ENCODE data around the gene UPF1.

UPF1 gene

DNA sequence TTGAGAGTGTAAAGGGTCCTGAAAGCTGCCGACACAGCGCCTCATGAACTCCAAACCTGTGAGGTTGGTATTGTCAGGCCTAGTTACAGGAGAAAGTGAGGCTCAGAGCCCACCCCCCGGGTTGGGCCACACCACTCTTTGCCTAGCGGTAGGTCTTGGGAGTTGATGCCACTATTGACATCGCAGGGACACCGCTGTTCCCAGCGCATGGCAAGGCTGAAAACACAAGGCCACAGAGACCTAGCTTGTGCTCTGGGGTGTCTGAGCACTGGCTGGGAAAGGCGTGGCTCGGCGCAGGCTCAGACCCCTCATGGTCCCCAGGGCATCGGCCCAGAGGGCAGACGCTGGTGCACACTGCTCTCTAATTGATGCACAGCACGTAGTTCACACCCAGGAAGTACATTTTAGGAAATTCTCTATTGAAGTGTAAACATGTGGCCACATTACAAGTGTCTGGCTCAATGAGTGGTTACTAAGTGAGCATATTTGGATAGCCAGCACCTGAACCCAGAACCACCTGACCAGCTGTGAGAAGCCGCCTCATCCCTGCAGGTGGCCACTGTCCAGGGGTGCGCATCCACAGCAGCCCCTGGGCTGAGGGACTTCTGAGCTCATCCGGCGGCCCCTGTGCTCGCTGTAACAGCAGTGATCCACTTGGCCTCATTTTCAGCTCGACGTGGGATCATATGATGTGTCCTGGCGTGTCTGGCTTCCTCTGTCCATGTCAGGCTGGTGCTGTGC lies 27.3 kb downstream of the UPF1 start:
- DNase-seq: no peak

- DNase-seq: no peak
Measured at GRCh38 chr19:18859676-18860301, 28.0 kb downstream of the UPF1 start.

DNA sequence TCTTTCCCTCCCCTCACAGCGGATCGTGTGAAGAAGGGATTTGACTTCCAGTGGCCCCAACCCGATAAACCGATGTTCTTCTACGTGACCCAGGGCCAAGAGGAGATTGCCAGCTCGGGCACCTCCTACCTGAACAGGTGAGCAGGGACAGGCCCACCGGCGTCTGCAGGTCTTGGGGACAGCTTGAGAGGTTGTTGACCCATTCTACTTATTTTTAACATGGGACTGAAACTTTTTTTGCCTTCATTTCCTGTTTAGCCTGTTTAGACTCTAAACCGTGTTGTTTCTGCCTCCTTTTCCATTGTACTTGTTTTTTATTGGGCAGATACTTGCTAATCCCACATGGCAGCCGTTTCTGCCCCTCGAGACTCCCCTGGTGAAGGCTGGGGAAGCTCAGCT lies 28.5 kb downstream of the UPF1 start:
- DNase-seq: no peak

GRCh38 chr19:18860725-18861124 lies 29.0 kb downstream of the UPF1 start:
- no peak for DNase-seq

DNA sequence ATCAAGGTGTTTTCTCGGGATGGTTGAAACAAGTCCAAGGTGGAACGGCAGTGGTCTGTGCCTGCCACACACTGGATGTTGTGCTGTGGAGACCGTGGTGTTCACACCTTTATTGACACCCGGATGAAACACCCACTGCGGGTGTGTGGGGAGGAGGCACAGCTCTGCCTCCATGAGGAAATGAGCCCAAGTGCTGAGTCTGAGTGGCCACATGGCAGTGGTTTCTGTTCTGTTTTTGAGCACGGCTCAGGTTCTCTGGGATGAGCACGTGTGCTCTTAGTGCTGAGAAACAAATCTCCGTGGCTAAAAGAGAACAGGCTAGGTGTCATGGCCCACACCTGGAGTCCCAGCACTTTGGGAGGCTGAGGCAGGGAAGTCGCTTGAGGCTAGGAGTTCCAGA lies 29.5 kb downstream of the UPF1 start:
- no peak for DNase-seq

DNA sequence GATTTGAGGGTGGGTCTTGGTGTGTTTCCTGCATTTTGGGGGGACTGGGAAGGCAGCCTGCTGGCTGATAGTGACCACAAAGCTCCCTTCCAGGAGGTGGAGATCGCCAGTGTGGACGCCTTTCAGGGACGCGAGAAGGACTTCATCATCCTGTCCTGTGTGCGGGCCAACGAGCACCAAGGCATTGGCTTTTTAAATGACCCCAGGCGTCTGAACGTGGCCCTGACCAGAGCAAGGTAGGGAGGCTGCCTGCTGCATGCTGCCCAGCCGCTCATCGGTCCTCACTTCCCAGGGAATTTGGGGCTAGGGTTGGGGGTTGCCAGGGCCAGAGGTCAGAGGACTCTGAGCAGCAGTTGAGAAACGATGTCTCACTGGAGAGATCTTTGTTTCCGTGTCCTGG lies 30.2 kb downstream of the UPF1 start:
- no peak for DNase-seq

GRCh38 chr19:18862976-18863842 lies 31.4 kb downstream of the UPF1 start:
- DNase-seq: no peak

GRCh38 chr19:18863843-18864362 lies 32.1 kb downstream of the UPF1 start:
- no peak for DNase-seq

GRCh38 chr19:18865106-18865972 lies 33.6 kb downstream of the UPF1 start:
- DNase-seq: no peak

DNA sequence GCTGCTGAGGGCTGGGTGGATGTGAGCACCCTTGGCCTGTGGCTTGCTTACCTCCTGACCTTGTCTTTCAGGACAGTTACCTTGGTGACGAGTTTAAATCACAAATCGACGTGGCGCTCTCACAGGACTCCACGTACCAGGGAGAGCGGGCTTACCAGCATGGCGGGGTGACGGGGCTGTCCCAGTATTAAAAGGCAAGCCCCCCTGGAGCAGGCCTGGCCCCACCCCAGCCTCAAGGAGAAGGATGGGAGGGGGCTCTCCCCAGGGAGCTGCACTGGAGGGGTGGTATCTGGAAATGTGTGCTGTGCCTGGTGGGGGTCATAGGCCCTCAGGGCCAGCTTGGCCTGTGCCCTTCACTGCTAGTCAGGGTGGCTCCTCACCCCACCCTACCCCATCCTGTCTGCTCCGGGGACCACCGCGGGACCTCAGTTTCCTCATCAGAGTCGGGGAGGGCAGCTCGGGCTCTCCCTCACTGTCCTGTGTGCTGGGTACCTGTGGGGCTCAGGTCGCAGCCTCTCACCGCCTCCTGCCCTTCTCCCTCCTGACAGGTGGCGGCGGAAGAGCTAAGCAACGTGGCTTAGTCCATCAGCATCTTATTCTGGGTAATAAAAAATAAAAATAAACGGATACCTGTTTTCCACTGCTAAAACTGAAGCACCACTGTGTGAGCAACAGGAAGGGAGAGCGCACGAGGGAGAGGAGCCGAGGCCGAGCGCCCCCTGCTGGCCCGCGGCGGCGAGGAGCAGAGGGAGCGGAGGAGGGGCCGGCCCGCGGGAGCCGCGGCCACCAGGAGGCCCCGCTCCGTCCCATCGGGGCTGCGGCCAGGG lies 34.4 kb downstream of the UPF1 start:
- DNase-seq: peak; percentile 38

- no peak for DNase-seq
Measured at GRCh38 chr19:18866800-18867123, 35.0 kb downstream of the UPF1 start.

DNA sequence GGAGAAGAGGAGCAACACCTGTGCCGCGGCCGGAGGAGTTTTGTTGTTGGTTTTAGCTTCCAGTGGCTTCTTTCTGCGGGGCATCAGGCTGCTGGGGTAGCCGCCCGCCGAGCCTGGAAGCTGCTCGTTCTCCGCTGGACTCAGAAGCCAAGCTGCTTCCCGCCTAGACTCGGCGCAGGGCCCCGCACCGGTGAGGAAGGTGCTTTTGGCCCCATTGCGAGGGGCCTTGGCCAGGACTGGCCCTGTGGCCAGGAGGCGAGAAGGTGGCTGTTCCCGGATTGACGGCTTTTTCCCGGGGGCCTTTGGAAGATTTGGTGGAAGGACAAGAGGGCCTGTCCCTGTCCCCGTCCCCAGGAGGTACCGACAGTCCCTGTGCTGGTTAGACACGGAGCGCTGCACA lies 35.4 kb downstream of the UPF1 start:
- no peak for DNase-seq

- DNase-seq: no peak
Measured at GRCh38 chr19:18867751-18868150, 36.0 kb downstream of the UPF1 start.

DNA sequence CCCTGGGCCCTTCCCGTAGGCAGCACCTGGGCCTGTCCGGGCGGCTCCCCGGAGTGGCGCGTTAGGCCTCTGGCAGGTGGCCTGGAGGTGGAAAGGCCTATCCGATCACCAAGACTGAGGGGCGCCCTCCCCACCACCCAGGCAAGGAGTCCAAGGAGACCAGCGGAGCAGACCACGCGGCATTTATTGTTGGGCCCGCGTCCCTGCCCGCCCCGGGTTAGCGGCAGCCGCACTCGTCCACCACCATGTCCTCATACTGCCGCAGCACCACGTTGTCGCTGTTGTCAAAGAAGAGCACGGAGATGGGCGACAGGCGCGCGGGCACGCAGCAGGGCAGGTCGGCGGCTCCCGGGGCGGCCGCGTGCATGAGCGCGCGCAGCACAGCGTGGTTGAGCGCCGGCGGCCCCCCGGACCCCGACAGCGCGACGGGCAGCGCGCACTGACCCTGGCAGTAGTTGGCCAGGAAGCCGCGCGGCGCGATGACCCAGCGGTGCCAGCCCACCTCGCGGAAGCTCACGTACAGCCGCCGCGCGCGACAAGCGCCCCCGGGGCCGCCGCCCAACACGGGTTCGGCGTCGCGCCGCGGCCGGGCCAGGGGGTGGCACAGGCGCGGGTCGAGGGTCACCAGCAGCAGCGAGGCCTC lies 36.7 kb downstream of the UPF1 start:
- DNase-seq: no peak

GRCh38 chr19:18869023-18869618 lies 37.4 kb downstream of the UPF1 start:
- DNase-seq: no peak

DNA sequence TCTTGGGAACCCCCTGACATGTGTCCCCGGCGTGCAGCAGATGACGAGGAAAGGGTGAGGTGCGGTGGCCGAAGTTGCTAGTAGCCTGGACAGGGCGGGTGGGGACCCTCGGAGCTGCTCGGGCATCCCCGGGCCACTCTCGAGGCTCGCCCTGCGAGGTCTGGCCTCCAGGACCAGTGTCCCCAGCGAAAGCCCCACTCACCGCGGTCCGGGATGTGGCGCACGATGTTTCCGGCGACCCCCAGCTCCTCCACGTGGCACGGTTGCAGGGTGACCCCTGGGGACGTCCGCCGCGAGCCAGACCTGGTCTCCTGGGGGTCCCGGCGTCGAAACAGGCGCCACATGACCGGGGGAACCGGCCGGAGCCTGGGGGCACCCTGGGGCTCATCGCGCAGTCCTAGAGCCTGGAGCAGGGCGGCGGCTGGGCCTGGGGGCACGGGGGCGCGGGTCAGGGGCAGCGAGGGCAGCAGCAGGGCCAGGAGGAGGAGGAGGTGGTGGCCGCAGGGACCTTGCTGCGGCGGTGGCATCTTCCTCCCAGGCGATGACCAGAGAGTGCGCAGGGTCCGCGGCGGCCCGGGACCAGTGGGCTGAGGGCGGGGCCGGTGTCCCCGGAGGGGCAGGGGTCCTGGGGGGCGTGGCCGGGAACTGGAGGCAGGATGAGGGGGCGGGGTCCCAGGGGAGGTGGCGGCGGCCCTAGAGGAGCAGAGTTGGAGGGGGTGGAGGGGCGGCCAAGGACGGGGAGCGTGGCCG lies 38.2 kb downstream of the UPF1 start:
- DNase-seq: no peak

DNA sequence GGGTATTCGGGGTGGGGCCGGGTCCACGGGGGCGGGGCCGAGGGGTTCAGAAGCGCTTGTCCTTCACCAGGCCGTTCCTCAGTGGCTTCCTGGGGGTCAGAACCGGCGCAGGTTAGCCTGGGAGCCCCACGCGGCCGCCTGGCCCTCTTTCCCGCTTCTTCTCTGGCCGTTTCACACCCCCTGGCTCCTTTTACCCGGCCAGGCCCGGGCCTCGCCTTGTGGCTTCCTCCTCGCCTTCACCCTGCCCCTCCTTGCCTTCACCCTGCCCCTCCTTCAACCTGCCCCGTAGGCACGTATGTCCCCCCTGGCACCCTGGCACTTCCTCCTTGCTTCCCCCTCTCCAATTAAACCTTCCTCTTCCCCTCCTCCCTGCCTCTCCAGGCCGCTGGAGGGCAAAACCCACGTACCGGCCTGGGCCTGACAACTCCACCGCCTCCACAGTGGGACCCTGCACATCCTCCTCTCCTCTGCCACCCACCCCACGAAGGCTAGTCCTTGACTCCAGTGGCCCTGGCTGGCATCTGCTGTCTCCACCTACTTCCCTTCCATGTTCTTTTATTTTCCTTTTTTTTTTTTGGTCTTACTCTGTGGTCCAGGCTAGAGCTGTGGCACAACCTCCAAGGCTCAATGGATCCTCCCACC lies 38.9 kb downstream of the UPF1 start:
- DNase-seq: no peak

DNA sequence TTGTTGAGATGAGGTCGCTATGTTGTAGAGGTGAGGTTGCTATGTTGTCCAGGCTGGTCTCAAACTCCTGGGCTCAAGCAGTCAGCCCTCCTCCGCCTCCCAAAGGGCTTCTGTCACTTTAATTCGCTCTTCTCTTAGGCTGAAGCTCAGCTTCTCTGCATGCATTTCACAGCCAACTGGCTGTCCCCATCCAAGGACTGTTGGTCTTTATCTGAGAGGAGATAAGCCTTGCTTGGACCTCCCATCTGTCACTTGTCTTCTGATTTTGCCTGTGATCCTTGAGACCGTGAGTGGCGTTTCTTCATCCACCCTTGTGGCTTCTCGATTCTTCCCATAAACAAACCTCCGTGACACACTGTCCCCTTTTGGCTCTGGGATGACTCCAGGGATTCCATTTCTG lies 39.8 kb downstream of the UPF1 start:
- no peak for DNase-seq

DNA sequence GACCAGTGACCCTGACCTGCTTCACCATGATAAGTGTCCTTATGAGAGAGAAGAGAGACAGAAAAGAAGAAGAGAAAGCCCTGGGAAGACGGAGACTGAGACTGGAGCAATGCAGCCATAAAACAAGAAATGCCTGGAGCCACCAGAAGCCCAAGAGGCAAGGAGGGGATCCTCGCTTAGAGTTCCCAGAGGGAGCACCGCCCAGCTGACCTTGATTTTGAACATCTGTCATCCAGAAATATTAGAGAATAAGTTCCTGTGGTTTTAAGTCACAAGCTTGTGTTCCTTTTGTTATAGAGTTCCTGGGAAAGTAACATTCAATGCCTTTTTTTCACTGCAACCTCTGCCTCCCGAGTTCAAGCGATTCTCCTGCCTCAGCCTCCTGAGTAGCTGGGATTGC lies 44.0 kb downstream of the UPF1 start:
- no peak for DNase-seq

DNA sequence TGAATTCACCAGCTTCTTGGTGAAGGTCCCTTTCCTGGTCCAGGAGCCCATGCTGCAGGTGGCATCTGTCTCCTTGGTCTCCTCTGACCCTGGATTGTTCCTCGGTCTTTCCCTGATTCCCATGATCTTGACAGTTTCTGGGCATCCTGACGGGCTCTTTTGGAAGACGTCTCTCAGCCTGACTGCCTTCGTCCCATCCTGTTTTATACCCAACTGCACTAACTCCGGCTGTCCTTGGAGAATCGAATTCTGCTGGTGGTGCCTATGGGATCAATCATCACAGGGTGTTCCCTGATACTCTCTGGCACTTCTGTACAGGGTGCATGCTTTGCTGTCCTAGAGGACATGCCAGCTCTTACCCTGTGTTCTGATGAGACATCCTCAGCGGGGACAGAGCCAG lies 45.1 kb downstream of the UPF1 start:
- no peak for DNase-seq

Measured in CD4-positive, alpha-beta T cell treated with Interleukin-4 for 4 hours (primary cell).